ENCODE data around the gene HDAC4.

DNA sequence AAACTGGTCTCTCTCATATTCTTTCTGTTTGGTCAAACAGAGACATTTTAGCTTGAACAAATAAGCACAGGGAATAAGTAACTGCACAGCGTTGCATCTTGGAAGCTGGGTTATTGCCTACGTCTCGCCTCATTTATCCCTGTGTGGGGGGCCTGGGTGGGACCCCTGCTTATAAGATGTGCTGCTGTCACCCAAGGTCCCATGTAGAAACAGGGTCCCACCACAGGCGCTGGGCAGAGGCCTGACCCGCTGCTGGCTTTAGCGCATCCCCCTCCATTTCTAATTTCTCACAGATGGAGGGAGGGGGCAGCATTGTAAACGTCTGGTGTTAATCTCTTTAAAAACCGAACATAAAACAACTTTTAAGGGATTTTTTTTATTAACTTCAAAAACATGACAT lies 207.8 kb downstream of the HDAC4 start:
- TF ChIP-seq, protein P1, sequence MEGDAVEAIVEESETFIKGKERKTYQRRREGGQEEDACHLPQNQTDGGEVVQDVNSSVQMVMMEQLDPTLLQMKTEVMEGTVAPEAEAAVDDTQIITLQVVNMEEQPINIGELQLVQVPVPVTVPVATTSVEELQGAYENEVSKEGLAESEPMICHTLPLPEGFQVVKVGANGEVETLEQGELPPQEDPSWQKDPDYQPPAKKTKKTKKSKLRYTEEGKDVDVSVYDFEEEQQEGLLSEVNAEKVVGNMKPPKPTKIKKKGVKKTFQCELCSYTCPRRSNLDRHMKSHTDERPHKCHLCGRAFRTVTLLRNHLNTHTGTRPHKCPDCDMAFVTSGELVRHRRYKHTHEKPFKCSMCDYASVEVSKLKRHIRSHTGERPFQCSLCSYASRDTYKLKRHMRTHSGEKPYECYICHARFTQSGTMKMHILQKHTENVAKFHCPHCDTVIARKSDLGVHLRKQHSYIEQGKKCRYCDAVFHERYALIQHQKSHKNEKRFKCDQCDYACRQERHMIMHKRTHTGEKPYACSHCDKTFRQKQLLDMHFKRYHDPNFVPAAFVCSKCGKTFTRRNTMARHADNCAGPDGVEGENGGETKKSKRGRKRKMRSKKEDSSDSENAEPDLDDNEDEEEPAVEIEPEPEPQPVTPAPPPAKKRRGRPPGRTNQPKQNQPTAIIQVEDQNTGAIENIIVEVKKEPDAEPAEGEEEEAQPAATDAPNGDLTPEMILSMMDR (IDR thresholded peaks at IDR 0.05), result no peak
- TF ChIP-seq, protein P2, sequence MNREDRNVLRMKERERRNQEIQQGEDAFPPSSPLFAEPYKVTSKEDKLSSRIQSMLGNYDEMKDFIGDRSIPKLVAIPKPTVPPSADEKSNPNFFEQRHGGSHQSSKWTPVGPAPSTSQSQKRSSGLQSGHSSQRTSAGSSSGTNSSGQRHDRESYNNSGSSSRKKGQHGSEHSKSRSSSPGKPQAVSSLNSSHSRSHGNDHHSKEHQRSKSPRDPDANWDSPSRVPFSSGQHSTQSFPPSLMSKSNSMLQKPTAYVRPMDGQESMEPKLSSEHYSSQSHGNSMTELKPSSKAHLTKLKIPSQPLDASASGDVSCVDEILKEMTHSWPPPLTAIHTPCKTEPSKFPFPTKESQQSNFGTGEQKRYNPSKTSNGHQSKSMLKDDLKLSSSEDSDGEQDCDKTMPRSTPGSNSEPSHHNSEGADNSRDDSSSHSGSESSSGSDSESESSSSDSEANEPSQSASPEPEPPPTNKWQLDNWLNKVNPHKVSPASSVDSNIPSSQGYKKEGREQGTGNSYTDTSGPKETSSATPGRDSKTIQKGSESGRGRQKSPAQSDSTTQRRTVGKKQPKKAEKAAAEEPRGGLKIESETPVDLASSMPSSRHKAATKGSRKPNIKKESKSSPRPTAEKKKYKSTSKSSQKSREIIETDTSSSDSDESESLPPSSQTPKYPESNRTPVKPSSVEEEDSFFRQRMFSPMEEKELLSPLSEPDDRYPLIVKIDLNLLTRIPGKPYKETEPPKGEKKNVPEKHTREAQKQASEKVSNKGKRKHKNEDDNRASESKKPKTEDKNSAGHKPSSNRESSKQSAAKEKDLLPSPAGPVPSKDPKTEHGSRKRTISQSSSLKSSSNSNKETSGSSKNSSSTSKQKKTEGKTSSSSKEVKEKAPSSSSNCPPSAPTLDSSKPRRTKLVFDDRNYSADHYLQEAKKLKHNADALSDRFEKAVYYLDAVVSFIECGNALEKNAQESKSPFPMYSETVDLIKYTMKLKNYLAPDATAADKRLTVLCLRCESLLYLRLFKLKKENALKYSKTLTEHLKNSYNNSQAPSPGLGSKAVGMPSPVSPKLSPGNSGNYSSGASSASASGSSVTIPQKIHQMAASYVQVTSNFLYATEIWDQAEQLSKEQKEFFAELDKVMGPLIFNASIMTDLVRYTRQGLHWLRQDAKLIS (CRISPR knock-in tag; IDR thresholded peaks at IDR 0.05; ENCODE audit: borderline replicate concordance), result no peak
- TF ChIP-seq ESRRA (CRISPR knock-in tag; IDR thresholded peaks at IDR 0.05; ENCODE audit: borderline replicate concordance), result no peak
- no peak for TF ChIP-seq ETV6 (CRISPR knock-in tag; IDR thresholded peaks at IDR 0.05)
- no peak for TF ChIP-seq FOXJ3 (CRISPR knock-in tag; IDR thresholded peaks at IDR 0.05; ENCODE audit: borderline replicate concordance)
- no peak for TF ChIP-seq NR1H2 (CRISPR knock-in tag; IDR thresholded peaks at IDR 0.05)

Data from WTC11 (cell line).